Measurements from ENCODE around the gene CERS6.
A peak's percentile ranks its signal among the peaks of the same experiment; 100 is the strongest.

The CERS6 gene

GRCh38 chr2:168441214-168441872, 14.7 kb upstream of the CERS6 start:
- DNase-seq (ENCODE audit: low read depth, low spot score), result no peak

GRCh38 chr2:168443818-168444217, 12.3 kb upstream of the CERS6 start:
- DNase-seq (ENCODE audit: low read depth, low spot score), result no peak

GRCh38 chr2:168445960-168446359, 10.1 kb upstream of the CERS6 start:
- no peak for DNase-seq (ENCODE audit: low read depth, low spot score)

GRCh38 chr2:168448980-168449379, 7.1 kb upstream of the CERS6 start:
- no peak for DNase-seq (ENCODE audit: low read depth, low spot score)

- DNase-seq (ENCODE audit: low read depth, low spot score), result no peak
These were observed 6.7 kb upstream of the CERS6 start for GRCh38 chr2:168449419-168449818.

- no peak for DNase-seq (ENCODE audit: low read depth, low spot score)
These were observed 5.9 kb upstream of the CERS6 start for GRCh38 chr2:168450171-168450570.

- DNase-seq (ENCODE audit: low read depth, low spot score), result no peak
These were observed 5.3 kb upstream of the CERS6 start for GRCh38 chr2:168450732-168451131.

- no peak for DNase-seq (ENCODE audit: low read depth, low spot score)
These were observed 3.3 kb upstream of the CERS6 start for GRCh38 chr2:168452781-168453180.

- DNase-seq (ENCODE audit: low read depth, low spot score), result no peak
These were observed 2.7 kb upstream of the CERS6 start for GRCh38 chr2:168453404-168453803.

- no peak for DNase-seq (ENCODE audit: low read depth, low spot score)
These were observed 1.1 kb upstream of the CERS6 start for GRCh38 chr2:168454737-168455644.

GRCh38 chr2:168456521-168457189, 583 bp downstream of the CERS6 start:
- DNase-seq (ENCODE audit: low read depth, low spot score), result peak; percentile 68

GRCh38 chr2:168457190-168457895, 1.3 kb downstream of the CERS6 start:
- DNase-seq (ENCODE audit: low read depth, low spot score), result no peak

- no peak for DNase-seq (ENCODE audit: low read depth, low spot score)
These were observed 2.1 kb downstream of the CERS6 start for GRCh38 chr2:168458139-168458538.

GRCh38 chr2:168459256-168459655, 3.2 kb downstream of the CERS6 start:
- no peak for DNase-seq (ENCODE audit: low read depth, low spot score)

GRCh38 chr2:168460571-168460970, 4.5 kb downstream of the CERS6 start:
- peak; percentile 47 for DNase-seq (ENCODE audit: low read depth, low spot score)

GRCh38 chr2:168461178-168461941, 5.3 kb downstream of the CERS6 start:
- DNase-seq (ENCODE audit: low read depth, low spot score), result no peak

- no peak for DNase-seq (ENCODE audit: low read depth, low spot score)
These were observed 5.9 kb downstream of the CERS6 start for GRCh38 chr2:168461942-168462331.

- no peak for DNase-seq (ENCODE audit: low read depth, low spot score)
These were observed 6.5 kb downstream of the CERS6 start for GRCh38 chr2:168462543-168463045.

- DNase-seq (ENCODE audit: low read depth, low spot score), result no peak
These were observed 9.5 kb downstream of the CERS6 start for GRCh38 chr2:168465594-168465993.

- DNase-seq (ENCODE audit: low read depth, low spot score), result no peak
These were observed 10.2 kb downstream of the CERS6 start for GRCh38 chr2:168466190-168466737.
